ENCODE measurements around the gene ZNF513.
A peak's percentile ranks its signal among the peaks of the same experiment; 100 is the strongest.
"Not testable (repeated sequence)": the region's sequence is repeated elsewhere in the genome, so short reads cannot be mapped to it uniquely, and the experiment has no call there.

ZNF513 gene

GRCh38 chr2:27380626-27381545 lies at the start of gene ZNF513:
ZNF513 (minus strand) TSS chr2:27380734; CDS start chr2:27380526, 208 bp downstream.
- peak; percentile 90 for DNase-seq
- in situ Hi-C loops (cut with MboI; ENCODE audit: low pct_unique_long_range_greater_than_20kb, low sequenced_read_pairs): no loop called here

GRCh38 chr2:27428978-27429541 lies 48.5 kb upstream of the ZNF513 start:
- DNase-seq: peak; percentile 82
- in situ Hi-C loops (cut with MboI; ENCODE audit: low pct_unique_long_range_greater_than_20kb, low sequenced_read_pairs): no loop called here

- peak; percentile 92 for DNase-seq
- in situ Hi-C loops (cut with MboI; ENCODE audit: low pct_unique_long_range_greater_than_20kb, low sequenced_read_pairs): no loop called here
Observed at GRCh38 chr2:27428213-27428977, 47.9 kb upstream of the ZNF513 start, which contains the start of gene NRBP1. NRBP1 (plus strand) TSS chr2:27428631; CDS start chr2:27433274, 4,643 bp downstream.

GRCh38 chr2:27427863-27428212 lies 47.3 kb upstream of the ZNF513 start:
- in situ Hi-C loops (cut with MboI; ENCODE audit: low pct_unique_long_range_greater_than_20kb, low sequenced_read_pairs): no loop called here
- DNase-seq: no peak

- in situ Hi-C loops (cut with MboI; ENCODE audit: low pct_unique_long_range_greater_than_20kb, low sequenced_read_pairs): not testable (repeated sequence)
Observed at GRCh38 chr2:27425039-27425438, 44.5 kb upstream of the ZNF513 start.

GRCh38 chr2:27422958-27423357 lies 42.4 kb upstream of the ZNF513 start:
- no peak for DNase-seq
- in situ Hi-C loops (cut with MboI; ENCODE audit: low pct_unique_long_range_greater_than_20kb, low sequenced_read_pairs): no loop called here

More at GRCh38 chr2:27425039-27425438, 44.5 kb upstream of the ZNF513 start:
- not testable (repeated sequence) for DNase-seq

GRCh38 chr2:27421660-27422250 lies 41.2 kb upstream of the ZNF513 start:
- in situ Hi-C loops (cut with MboI; ENCODE audit: low pct_unique_long_range_greater_than_20kb, low sequenced_read_pairs): no loop called here
- DNase-seq: no peak

- in situ Hi-C loops (cut with MboI; ENCODE audit: low pct_unique_long_range_greater_than_20kb, low sequenced_read_pairs): no loop called here
- DNase-seq: no peak
Observed at GRCh38 chr2:27420996-27421395, 40.5 kb upstream of the ZNF513 start.

GRCh38 chr2:27416151-27416550 lies 35.6 kb upstream of the ZNF513 start:
- in situ Hi-C loops (cut with MboI; ENCODE audit: low pct_unique_long_range_greater_than_20kb, low sequenced_read_pairs): no loop called here
- no peak for DNase-seq

GRCh38 chr2:27412419-27413152 lies 32.1 kb upstream of the ZNF513 start:
- DNase-seq: no peak
- in situ Hi-C loops (cut with MboI; ENCODE audit: low pct_unique_long_range_greater_than_20kb, low sequenced_read_pairs): no loop called here

GRCh38 chr2:27409321-27410073 lies 29.0 kb upstream of the ZNF513 start, which contains the start of gene PPM1G:
PPM1G (minus strand) TSS chr2:27409591; CDS start chr2:27409422, 169 bp downstream.
- DNase-seq: peak; percentile 97
- in situ Hi-C loops (cut with MboI; ENCODE audit: low pct_unique_long_range_greater_than_20kb, low sequenced_read_pairs): no loop called here

GRCh38 chr2:27408601-27409320 lies 28.2 kb upstream of the ZNF513 start:
- peak; percentile 37 for DNase-seq
- in situ Hi-C loops (cut with MboI; ENCODE audit: low pct_unique_long_range_greater_than_20kb, low sequenced_read_pairs): no loop called here

GRCh38 chr2:27407798-27408491 lies 27.4 kb upstream of the ZNF513 start:
- DNase-seq: peak; percentile 59
- in situ Hi-C loops (cut with MboI; ENCODE audit: low pct_unique_long_range_greater_than_20kb, low sequenced_read_pairs): no loop called here

GRCh38 chr2:27400348-27401135 lies 20.0 kb upstream of the ZNF513 start:
- DNase-seq: no peak
- in situ Hi-C loops (cut with MboI; ENCODE audit: low pct_unique_long_range_greater_than_20kb, low sequenced_read_pairs): no loop called here

GRCh38 chr2:27398962-27399361 lies 18.4 kb upstream of the ZNF513 start:
- in situ Hi-C loops (cut with MboI; ENCODE audit: low pct_unique_long_range_greater_than_20kb, low sequenced_read_pairs): no loop called here

GRCh38 chr2:27393225-27393624 lies 12.7 kb upstream of the ZNF513 start:
- DNase-seq: no peak
- in situ Hi-C loops (cut with MboI; ENCODE audit: low pct_unique_long_range_greater_than_20kb, low sequenced_read_pairs): no loop called here

More at GRCh38 chr2:27398962-27399361, 18.4 kb upstream of the ZNF513 start:
- DNase-seq: no peak
